Astrocyte (in vitro differentiated cells and primary cell): ENCODE measurements around the gene BICD1.

Experiments used
- EZH2 ChIP-seq: IDR thresholded peaks from 2 replicates; pipeline ENCODE4 v1.6.1; 2012; ENCODE audit warnings: mild to moderate bottlenecking, low read length, inconsistent platforms; ENCODE audit not compliant: insufficient read depth
- TF ChIP-seq, protein P1 (sequence below): IDR thresholded peaks from 2 replicates; pipeline ENCODE4 v1.5.1; 2011; ENCODE audit warnings: low read depth, mild to moderate bottlenecking, inconsistent platforms, low read length, moderate library complexity; ENCODE audit not compliant: insufficient read depth

GRCh38 chr12:32151552-32151951 lies 44.9 kb downstream of the BICD1 start:
- no peak for TF ChIP-seq EZH2
- TF ChIP-seq, protein P1, sequence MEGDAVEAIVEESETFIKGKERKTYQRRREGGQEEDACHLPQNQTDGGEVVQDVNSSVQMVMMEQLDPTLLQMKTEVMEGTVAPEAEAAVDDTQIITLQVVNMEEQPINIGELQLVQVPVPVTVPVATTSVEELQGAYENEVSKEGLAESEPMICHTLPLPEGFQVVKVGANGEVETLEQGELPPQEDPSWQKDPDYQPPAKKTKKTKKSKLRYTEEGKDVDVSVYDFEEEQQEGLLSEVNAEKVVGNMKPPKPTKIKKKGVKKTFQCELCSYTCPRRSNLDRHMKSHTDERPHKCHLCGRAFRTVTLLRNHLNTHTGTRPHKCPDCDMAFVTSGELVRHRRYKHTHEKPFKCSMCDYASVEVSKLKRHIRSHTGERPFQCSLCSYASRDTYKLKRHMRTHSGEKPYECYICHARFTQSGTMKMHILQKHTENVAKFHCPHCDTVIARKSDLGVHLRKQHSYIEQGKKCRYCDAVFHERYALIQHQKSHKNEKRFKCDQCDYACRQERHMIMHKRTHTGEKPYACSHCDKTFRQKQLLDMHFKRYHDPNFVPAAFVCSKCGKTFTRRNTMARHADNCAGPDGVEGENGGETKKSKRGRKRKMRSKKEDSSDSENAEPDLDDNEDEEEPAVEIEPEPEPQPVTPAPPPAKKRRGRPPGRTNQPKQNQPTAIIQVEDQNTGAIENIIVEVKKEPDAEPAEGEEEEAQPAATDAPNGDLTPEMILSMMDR: no peak
